Measurements from ENCODE around the gene CCDC157.

CCDC157 gene

DNA sequence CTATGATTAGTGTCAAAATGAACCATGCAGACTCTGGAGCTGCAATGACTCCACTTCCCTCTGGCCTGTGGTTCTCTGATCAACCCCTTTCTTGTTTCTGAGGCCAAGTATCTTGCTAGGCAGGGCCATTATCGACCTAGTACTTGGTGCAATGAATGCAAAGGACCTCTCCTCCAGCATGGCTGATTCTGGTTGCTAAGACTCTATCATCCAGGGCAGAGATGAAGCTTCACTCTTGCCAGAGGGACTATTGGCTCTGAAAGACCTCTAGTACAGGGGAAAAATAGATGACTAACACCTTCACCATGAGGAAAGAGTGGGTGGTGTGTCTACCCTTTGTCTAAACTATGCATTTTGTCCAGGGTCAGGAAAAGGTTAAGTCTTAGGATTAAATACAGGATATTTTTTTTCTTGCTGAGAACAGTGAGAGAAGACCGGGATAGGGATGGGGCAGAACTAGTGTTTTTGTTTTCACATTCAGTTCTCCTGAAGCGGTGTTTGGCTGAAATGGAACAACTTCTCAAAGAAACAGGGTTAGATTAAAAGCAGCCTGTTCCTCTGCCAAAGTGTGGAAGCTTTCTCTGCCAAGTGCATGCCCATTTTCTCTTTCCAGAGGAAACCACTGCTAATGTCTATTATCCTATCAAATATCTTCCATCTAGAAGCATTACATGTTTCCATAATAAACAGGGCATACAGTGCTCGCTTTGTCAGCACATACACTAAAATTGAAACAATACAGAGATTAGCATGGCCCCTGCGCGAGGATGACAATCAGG, 63.7 kb downstream of the CCDC157 start:
- no peak for TF ChIP-seq ZFX (IDR thresholded peaks at IDR 0.05)
- TF ChIP-seq, protein P1, sequence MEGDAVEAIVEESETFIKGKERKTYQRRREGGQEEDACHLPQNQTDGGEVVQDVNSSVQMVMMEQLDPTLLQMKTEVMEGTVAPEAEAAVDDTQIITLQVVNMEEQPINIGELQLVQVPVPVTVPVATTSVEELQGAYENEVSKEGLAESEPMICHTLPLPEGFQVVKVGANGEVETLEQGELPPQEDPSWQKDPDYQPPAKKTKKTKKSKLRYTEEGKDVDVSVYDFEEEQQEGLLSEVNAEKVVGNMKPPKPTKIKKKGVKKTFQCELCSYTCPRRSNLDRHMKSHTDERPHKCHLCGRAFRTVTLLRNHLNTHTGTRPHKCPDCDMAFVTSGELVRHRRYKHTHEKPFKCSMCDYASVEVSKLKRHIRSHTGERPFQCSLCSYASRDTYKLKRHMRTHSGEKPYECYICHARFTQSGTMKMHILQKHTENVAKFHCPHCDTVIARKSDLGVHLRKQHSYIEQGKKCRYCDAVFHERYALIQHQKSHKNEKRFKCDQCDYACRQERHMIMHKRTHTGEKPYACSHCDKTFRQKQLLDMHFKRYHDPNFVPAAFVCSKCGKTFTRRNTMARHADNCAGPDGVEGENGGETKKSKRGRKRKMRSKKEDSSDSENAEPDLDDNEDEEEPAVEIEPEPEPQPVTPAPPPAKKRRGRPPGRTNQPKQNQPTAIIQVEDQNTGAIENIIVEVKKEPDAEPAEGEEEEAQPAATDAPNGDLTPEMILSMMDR (conservative IDR thresholded peaks at IDR 0.05) = no peak
- peak overlapping the region; percentile 56 for H3K27ac ChIP-seq

DNA sequence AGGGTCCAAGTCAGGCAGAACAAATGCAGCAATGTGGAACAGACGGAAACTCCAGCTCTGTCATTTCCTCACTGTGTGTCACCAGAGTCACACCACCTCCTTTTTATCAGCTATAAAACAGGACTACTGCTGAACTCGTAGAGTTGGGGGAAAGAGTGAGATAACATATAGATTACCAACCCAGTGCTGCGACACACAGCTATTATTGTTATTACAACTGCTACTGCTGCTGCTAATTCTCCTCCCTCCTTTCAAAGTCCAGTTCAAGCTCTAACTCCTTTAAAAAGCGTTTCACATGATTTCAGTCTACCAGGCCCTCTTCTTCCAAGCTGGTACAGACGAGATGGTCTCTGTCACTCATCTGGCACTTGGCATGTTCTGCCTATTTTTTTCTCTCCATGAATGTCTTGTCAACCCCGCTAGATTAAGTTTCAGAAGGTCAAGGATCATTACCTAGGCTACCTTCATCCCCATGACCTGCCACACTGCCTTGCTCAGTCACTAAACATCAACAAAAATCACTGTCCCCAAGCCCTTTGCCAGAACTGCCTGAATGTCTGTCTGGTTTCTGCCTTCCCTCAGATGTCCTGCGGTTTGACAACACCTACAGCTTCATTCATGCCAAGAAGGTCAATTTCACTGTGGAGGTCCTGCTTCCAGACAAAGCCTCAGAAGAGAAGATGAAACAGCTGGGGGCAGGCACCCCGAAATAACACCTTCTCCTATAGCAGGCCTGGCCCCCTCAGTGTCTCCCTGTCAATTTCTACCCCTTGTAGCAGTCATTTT, 65.1 kb downstream of the CCDC157 start:
- TF ChIP-seq, protein P1 (conservative IDR thresholded peaks at IDR 0.05) = no peak
- no peak for TF ChIP-seq ZFX (IDR thresholded peaks at IDR 0.05)
- H3K27ac ChIP-seq = peak overlapping the region; percentile 97

GRCh38 chr22:30422481-30423300, 65.9 kb downstream of the CCDC157 start:
- TF ChIP-seq, protein P1 (conservative IDR thresholded peaks at IDR 0.05) = no peak
- TF ChIP-seq ZFX (IDR thresholded peaks at IDR 0.05) = no peak
- peak overlapping the region; percentile 97 for H3K27ac ChIP-seq

DNA sequence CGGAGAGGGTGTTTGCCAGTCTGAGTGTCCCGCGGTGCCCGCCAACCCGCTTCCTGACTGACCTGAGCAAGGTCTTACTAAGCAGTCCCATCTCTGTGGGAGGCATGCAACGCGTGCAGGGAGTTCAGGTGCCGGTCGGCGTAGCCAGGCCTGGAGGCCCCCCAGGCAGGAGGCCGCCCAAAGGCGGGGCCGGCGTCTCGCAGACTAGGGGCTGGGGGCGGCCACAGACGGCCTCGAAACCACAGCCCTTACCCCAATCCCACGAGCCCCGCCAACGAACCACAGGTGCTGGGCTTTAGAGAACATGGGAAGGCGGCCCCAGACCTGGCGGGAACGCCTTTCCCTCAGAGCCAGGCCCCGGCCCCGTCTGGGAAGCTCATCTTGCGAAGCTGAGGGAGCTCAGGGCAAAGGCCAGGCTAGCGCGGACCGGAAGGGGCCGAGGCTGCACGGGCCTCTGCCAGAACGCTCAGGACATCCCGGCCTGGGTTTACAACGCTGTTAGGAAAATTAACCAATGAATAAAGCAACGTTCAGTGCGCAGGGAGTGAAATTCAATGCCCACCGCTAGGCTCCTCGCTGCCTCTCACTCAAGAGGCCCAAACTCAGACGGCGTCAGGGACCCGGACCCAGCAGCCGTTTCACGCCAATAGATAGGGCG, 66.6 kb downstream of the CCDC157 start:
- H3K27ac ChIP-seq = peak overlapping the region; percentile 97
- TF ChIP-seq, protein P1 (conservative IDR thresholded peaks at IDR 0.05) = no peak
- peak; percentile 90 for TF ChIP-seq ZFX (IDR thresholded peaks at IDR 0.05)

DNA sequence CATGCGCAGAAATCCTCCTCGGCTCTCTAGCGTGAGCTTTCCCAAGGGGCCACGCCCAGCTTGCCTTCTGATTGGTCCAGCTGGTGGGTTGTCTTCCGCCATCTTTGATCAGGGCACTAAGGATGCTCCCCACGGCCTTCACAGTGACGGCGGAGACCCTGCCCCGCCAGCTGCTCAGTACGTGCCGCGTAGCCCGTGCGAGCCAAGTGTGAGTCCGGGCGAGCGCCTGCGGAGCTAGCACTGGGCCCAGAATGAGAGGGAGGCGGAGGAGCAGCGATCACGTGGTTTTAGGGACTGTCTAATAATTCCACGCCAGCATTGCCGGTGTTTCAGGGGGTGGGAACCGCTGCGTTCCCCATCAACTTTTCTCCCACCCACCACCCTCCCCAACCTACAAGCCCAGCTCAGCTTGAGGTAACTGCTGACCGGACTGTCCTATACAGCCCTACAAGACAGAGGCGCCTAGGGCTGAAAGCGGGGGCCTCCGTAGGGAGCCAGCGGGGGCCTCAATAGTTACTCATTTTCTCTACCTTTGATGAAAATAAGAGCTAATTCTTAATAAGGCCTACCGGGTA, 67.2 kb downstream of the CCDC157 start:
- TF ChIP-seq, protein P1 (conservative IDR thresholded peaks at IDR 0.05) = no peak
- no peak for TF ChIP-seq ZFX (IDR thresholded peaks at IDR 0.05)
- H3K27ac ChIP-seq = peak overlapping the region; percentile 97

DNA sequence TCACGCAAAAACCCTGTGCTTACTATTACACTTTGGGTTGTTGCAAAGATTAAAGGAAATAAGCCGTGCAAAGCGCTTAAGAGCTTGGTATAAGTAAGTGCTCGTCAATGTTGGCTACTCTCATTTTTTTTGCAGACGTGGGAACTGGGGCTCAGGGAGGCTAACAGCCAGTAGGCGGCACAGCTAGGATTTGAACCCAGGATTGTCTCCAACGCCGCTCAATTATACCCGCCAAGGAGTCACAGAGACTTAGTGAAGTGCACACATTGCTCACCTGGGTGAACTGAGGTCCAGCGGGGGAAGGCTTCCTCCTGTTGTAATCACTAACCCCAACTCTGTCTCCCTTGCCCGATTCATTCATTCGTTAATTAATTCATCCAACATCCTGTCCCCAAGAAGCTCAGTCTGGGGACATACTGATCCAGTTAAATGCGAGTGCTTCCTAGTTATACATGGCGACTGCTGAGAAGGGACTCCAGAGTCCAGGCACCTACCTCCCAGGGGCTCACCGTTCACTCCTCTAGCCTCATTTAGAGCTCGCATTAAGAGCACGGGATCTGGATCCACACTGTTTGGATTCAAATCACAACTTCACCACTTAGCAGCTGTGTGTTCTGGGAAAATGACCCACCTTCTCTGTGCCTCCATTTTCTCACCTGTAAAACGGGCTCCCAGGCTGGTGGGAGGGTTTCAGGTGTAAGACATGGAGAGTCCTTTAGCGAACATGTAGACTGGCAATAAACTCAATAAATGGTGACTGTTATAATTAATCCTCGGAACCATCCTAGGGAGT, 67.9 kb downstream of the CCDC157 start:
- TF ChIP-seq ZFX (IDR thresholded peaks at IDR 0.05) = no peak
- TF ChIP-seq, protein P1 (conservative IDR thresholded peaks at IDR 0.05) = no peak
- H3K27ac ChIP-seq = peak overlapping the region; percentile 97

Data from C4-2B (cell line).